Erythroblast (primary cell): ENCODE measurements around the gene LGSN.

ENCODE experiments used
- GATA1 ChIP-seq: IDR thresholded peaks from 2 replicates; pipeline ENCODE4 v1.6.1; 2011; ENCODE audit warnings: low read depth, mild to moderate bottlenecking, control low read depth, low read length, moderate library complexity
- POLR2A ChIP-seq: IDR thresholded peaks from 2 replicates; pipeline ENCODE4 v1.6.1; 2011; ENCODE audit warnings: mild to moderate bottlenecking, low read length

DNA sequence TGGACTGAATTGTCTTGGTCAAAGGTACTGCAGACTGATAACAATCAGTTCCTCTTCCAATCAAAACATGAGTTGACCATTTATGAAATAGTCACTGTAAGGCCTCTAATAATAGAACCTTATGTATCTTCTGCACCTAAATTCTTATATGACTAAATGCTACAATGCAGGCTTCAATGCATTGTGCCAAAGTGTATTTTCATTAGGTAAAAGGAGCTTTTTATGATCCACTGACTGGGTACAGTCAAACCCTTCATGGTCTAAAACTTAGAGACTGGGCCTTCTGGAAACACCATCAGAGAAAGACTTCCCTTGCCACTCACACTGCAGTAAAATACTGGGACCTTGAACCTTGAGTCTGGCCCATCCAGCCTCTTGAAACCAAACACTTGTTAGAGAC is 16.3 kb downstream of the LGSN start:
- TF ChIP-seq POLR2A (no peak), GATA1 (no peak)
